ENCODE data around the gene TREML1. TPM values are rescaled to one million over a fixed set of nuclear protein-coding genes. Genes with fewer than 3 reads are reported as not detected.
"Not testable (repeated sequence)": the region's sequence is repeated elsewhere in the genome, so short reads cannot be mapped to it uniquely, and the experiment has no call there.

Gene TREML1
- total RNA-seq, 1 experiment from 2014 or later: not detected

- H3K36me3 Mint-ChIP-seq (ENCODE audit: insufficient read depth, unreplicated experiment): no peaks in the 10 kb centered on the region
- H3K4me3 Mint-ChIP-seq (ENCODE audit: low read depth, unreplicated experiment): no peak overlapping the region
- BruUV-seq (replicated peaks): no TSS peak
- CTCF ChIA-PET: no interaction called here
- TF ChIP-seq CTCF (IDR thresholded peaks at IDR 0.05; ENCODE audit: unreplicated experiment): no peak
- H3K4me1 Mint-ChIP-seq (ENCODE audit: low read depth, unreplicated experiment): no peaks in the 10 kb centered on the region
- no peak for DNase-seq
- intact Hi-C loops (cut with micrococcal nuclease; ENCODE audit: unreplicated experiment): no loop called here
- H3K27me3 Mint-ChIP-seq (ENCODE audit: unreplicated experiment): no peaks in the 10 kb centered on the region
- no peaks in the 10 kb centered on the region for H3K9me3 Mint-ChIP-seq (ENCODE audit: low read depth, unreplicated experiment)
- H3K27ac Mint-ChIP-seq (ENCODE audit: unreplicated experiment): no peak overlapping the region
Measured at GRCh38 chr6:41122918-41123317, 31.2 kb downstream of the TREML1 start.

GRCh38 chr6:41122373-41122772 lies 31.8 kb downstream of the TREML1 start:
- no peaks in the 10 kb centered on the region for H3K4me1 Mint-ChIP-seq (ENCODE audit: low read depth, unreplicated experiment)
- no peak for TF ChIP-seq CTCF (IDR thresholded peaks at IDR 0.05; ENCODE audit: unreplicated experiment)
- H3K9me3 Mint-ChIP-seq (ENCODE audit: low read depth, unreplicated experiment): no peaks in the 10 kb centered on the region
- no peak for DNase-seq
- no peaks in the 10 kb centered on the region for H3K36me3 Mint-ChIP-seq (ENCODE audit: insufficient read depth, unreplicated experiment)
- H3K27me3 Mint-ChIP-seq (ENCODE audit: unreplicated experiment): no peaks in the 10 kb centered on the region
- no peak overlapping the region for H3K4me3 Mint-ChIP-seq (ENCODE audit: low read depth, unreplicated experiment)
- intact Hi-C loops (cut with micrococcal nuclease; ENCODE audit: unreplicated experiment): no loop called here
- CTCF ChIA-PET: no interaction called here
- no TSS peak for BruUV-seq (replicated peaks)
- no peak overlapping the region for H3K27ac Mint-ChIP-seq (ENCODE audit: unreplicated experiment)

- Mint-ChIP-seq H3K27me3 (ENCODE audit: unreplicated experiment) (no peaks in the 10 kb centered on the region), H3K4me3 (ENCODE audit: low read depth, unreplicated experiment) (no peak overlapping the region), H3K36me3 (ENCODE audit: insufficient read depth, unreplicated experiment) (no peaks in the 10 kb centered on the region), H3K27ac (ENCODE audit: unreplicated experiment) (no peak overlapping the region), H3K9me3 (ENCODE audit: low read depth, unreplicated experiment) (no peaks in the 10 kb centered on the region), H3K4me1 (ENCODE audit: low read depth, unreplicated experiment) (no peaks in the 10 kb centered on the region)
- BruUV-seq (replicated peaks): no TSS peak
- TF ChIP-seq CTCF (IDR thresholded peaks at IDR 0.05; ENCODE audit: unreplicated experiment): no peak
- intact Hi-C loops (cut with micrococcal nuclease; ENCODE audit: unreplicated experiment): no loop called here
- no peak for DNase-seq
- CTCF ChIA-PET: no interaction called here
Measured at GRCh38 chr6:41120058-41120457, 34.1 kb downstream of the TREML1 start.

- Mint-ChIP-seq H3K27ac (ENCODE audit: unreplicated experiment) (no peak overlapping the region), H3K4me3 (ENCODE audit: low read depth, unreplicated experiment) (no peak overlapping the region), H3K4me1 (ENCODE audit: low read depth, unreplicated experiment) (no peaks in the 10 kb centered on the region), H3K9me3 (ENCODE audit: low read depth, unreplicated experiment) (no peaks in the 10 kb centered on the region), H3K27me3 (ENCODE audit: unreplicated experiment) (no peaks in the 10 kb centered on the region), H3K36me3 (ENCODE audit: insufficient read depth, unreplicated experiment) (no peaks in the 10 kb centered on the region)
- CTCF ChIA-PET: no interaction called here
- no peak for TF ChIP-seq CTCF (IDR thresholded peaks at IDR 0.05; ENCODE audit: unreplicated experiment)
- intact Hi-C loops (cut with micrococcal nuclease; ENCODE audit: unreplicated experiment): no loop called here
- BruUV-seq (replicated peaks): no TSS peak
- no peak for DNase-seq
Measured at GRCh38 chr6:41119508-41119907, 34.6 kb downstream of the TREML1 start.

- H3K4me1 Mint-ChIP-seq (ENCODE audit: low read depth, unreplicated experiment); H3K36me3 Mint-ChIP-seq (ENCODE audit: insufficient read depth, unreplicated experiment); DNase-seq; H3K4me3 Mint-ChIP-seq (ENCODE audit: low read depth, unreplicated experiment); CTCF ChIA-PET; H3K27ac Mint-ChIP-seq (ENCODE audit: unreplicated experiment); intact Hi-C loops (cut with micrococcal nuclease; ENCODE audit: unreplicated experiment); BruUV-seq (replicated peaks); H3K27me3 Mint-ChIP-seq (ENCODE audit: unreplicated experiment); H3K9me3 Mint-ChIP-seq (ENCODE audit: low read depth, unreplicated experiment): not testable (repeated sequence)
Measured at GRCh38 chr6:41115027-41115426, 39.1 kb downstream of the TREML1 start.

All from Calu3 (cell line).